ENCODE results near the gene MDC1.
A peak's percentile ranks its signal among the peaks of the same experiment; 100 is the strongest.
"Not testable (repeated sequence)": the region's sequence is repeated elsewhere in the genome, so short reads cannot be mapped to it uniquely, and the experiment has no call there.

The MDC1 gene

GRCh38 chr6:30683183-30683979 lies 33.7 kb downstream of the MDC1 start:
- no peak for DNase-seq (ENCODE audit: low spot score)

- DNase-seq (ENCODE audit: low spot score), result peak; percentile 49
Measured at GRCh38 chr6:30682143-30683117, 34.7 kb downstream of the MDC1 start.

- DNase-seq (ENCODE audit: low spot score), result no peak
Measured at GRCh38 chr6:30681766-30682142, 35.3 kb downstream of the MDC1 start.

GRCh38 chr6:30679765-30680535 lies 37.1 kb downstream of the MDC1 start:
- DNase-seq (ENCODE audit: low spot score), result no peak

- DNase-seq (ENCODE audit: low spot score), result peak; percentile 88
Measured at GRCh38 chr6:30678964-30679726, 37.9 kb downstream of the MDC1 start.

GRCh38 chr6:30676660-30677285 lies 40.3 kb downstream of the MDC1 start:
- no peak for DNase-seq (ENCODE audit: low spot score)

GRCh38 chr6:30672445-30673253 lies 44.4 kb downstream of the MDC1 start, which contains the start of gene DHX16:
Gene DHX16 (minus strand): TSS chr6:30673006. CDS start chr6:30672841, 165 bp downstream.
- DNase-seq (ENCODE audit: low spot score), result peak; percentile 93

- no peak for DNase-seq (ENCODE audit: low spot score)
Measured at GRCh38 chr6:30670760-30671527, 46.1 kb downstream of the MDC1 start.

GRCh38 chr6:30666300-30666699 lies 50.8 kb downstream of the MDC1 start:
- not testable (repeated sequence) for DNase-seq (ENCODE audit: low spot score)

- no peak for DNase-seq (ENCODE audit: low spot score)
Measured at GRCh38 chr6:30664994-30665767, 51.9 kb downstream of the MDC1 start.

GRCh38 chr6:30657922-30658321 lies 59.2 kb downstream of the MDC1 start:
- not testable (repeated sequence) for DNase-seq (ENCODE audit: low spot score)

GRCh38 chr6:30657454-30657853 lies 59.6 kb downstream of the MDC1 start:
- DNase-seq (ENCODE audit: low spot score), result no peak

GRCh38 chr6:30656513-30656912 lies 60.6 kb downstream of the MDC1 start:
- DNase-seq (ENCODE audit: low spot score), result no peak

GRCh38 chr6:30655743-30656094 lies 61.4 kb downstream of the MDC1 start:
- no peak for DNase-seq (ENCODE audit: low spot score)

GRCh38 chr6:30654798-30655742 lies 62.0 kb downstream of the MDC1 start:
- no peak for DNase-seq (ENCODE audit: low spot score)

GRCh38 chr6:30651143-30651542 lies 65.9 kb downstream of the MDC1 start:
- DNase-seq (ENCODE audit: low spot score), result no peak

All from iPS-NIHi11 (cell line).